ENCODE measurements around the gene SHCBP1. TPM values are rescaled to one million over a fixed set of nuclear protein-coding genes. Genes with fewer than 3 reads are reported as not detected.

The SHCBP1 gene
- 35.4 and 36.8 TPM in 2 replicates for total RNA-seq (2013; cell fraction: nucleolus; rRNA removed)
- total RNA-seq (2014; rRNA removed), result 26.2 and 36.9 TPM in 2 replicates
- 29.5 and 30.5 TPM in 2 replicates for total RNA-seq (2014; rRNA removed; fragmentation: Illumina TruSeq; extraction: Trizol)
- 25.3 and 29.8 TPM in 2 replicates for total RNA-seq (2021)
- 24.4 TPM for polyA plus RNA-seq (2011; ENCODE audit: low read depth)
- polyA plus RNA-seq (2011; rRNA removed), result 38.9 and 51.0 TPM in 2 replicates
- polyA plus RNA-seq (2011; cell fraction: cytosol; rRNA removed), result 19.9 and 20.8 TPM in 2 replicates
- 17.4 and 22.9 TPM in 2 replicates for polyA plus RNA-seq (2011; cell fraction: nucleus; rRNA removed)
- polyA plus RNA-seq (2012), result 25.0 and 25.5 TPM in 2 replicates
- polyA plus RNA-seq (2014; fragmentation: Illumina TruSeq; extraction: Trizol), result 32.4 and 45.6 TPM in 2 replicates
- polyA plus RNA-seq (2014; fragmentation: Nextera tagmentation; extraction: Ambion mirVana), result 10 to 100 TPM in 1 of 2 experiments, 1 to 10 TPM in 1; 9.5 to 17.5 TPM
- polyA plus RNA-seq (2014; rRNA removed), result 28.4 and 29.9 TPM in 2 replicates
- polyA plus RNA-seq (2016; fragmentation: Nextera tagmentation; extraction: Ambion mirVana), result 10 to 100 TPM; 73.0 to 73.3 TPM
- 44.9 and 61.0 TPM in 2 replicates for polyA minus RNA-seq (2011; rRNA and poly(A)+ RNA removed)
- 12.3 and 16.9 TPM in 2 replicates for polyA minus RNA-seq (2011; cell fraction: cytosol; rRNA and poly(A)+ RNA removed)
- 18.6 and 32.3 TPM in 2 replicates for polyA minus RNA-seq (2011; cell fraction: nucleus; rRNA and poly(A)+ RNA removed)
- Bru-seq, nascent RNA, result percentile 81 among the genes with signal in this experiment
- BruChase-seq, experiment 1, labeled RNA remaining after a 6-hour chase, result percentile 71 among the genes with signal in this experiment
- BruChase-seq, experiment 2, labeled RNA remaining after a 2-hour chase, result percentile 78 among the genes with signal in this experiment
- long read RNA-seq, experiment 1, transcript SHCBP1-201 (13 exons, 3,461 nt), result major isoform, 38 of 48 reads
- long read RNA-seq, experiment 1, partial matches to known transcripts, result 5 of 48 reads
- long read RNA-seq, experiment 1, other reads (novel, unspliced or antisense), result 1 of 48 reads
- long read RNA-seq, experiment 2, transcript SHCBP1-201 (13 exons, 3,461 nt), result major isoform, 426 of 538 reads
- long read RNA-seq, experiment 2, partial matches to known transcripts, result 67 of 538 reads
- long read RNA-seq, experiment 2, other reads (novel, unspliced or antisense), result 37 of 538 reads

- FAIRE-seq (no peak), DNase-seq (ENCODE audit: low read depth, low spot score) (peak; percentile 52), ATAC-seq (peak; percentile 95)
- Histone ChIP-seq H3K27me3 (replicated peaks in 1 of 2; ENCODE audit: control insufficient read depth in 2 of 2, insufficient read depth in 2 of 2, low read length in 1 of 2) (no peaks in the 10 kb centered on the region), H3K4me2 (ENCODE audit: control insufficient read depth, insufficient read depth) (peak within 1 kb of the TSS; percentile 91), H3K27ac (ENCODE audit: control insufficient read depth, insufficient read depth) (peak within 1 kb of the TSS; percentile 91), H2AFZ (ENCODE audit: control insufficient read depth, low read depth, low read length) (peak within 1 kb of the TSS; percentile 69), H3K79me2 (ENCODE audit: control insufficient read depth, insufficient read depth, low read length) (peaks cover 33% of the 10 kb centered on the region), H3K9me3 (replicated peaks; ENCODE audit: control insufficient read depth, insufficient read depth, low read length) (no peaks in the 10 kb centered on the region), H3K4me1 (ENCODE audit: control insufficient read depth, insufficient read depth, low read length) (peaks cover 11% of the 10 kb centered on the region), H3K9ac (ENCODE audit: control insufficient read depth, insufficient read depth, low read length) (peak within 1 kb of the TSS; percentile 90), H3K36me3 (ENCODE audit: control insufficient read depth in 2 of 2, insufficient read depth in 2 of 2, low read length in 1 of 2) (peaks cover 2 to 7% of the 10 kb centered on the region in 2 experiments; a peak in 2 of 4 replicates), H3K4me3 (peak within 1 kb of the TSS; percentile 85), H4K20me1 (ENCODE audit: control insufficient read depth, insufficient read depth) (no peaks in the 10 kb centered on the region)
- intact Hi-C loops (cut with micrococcal nuclease; ENCODE audit: unreplicated experiment) (no loop called here), in situ Hi-C loops (cut with MboI) (no loop called here)
- BruUV-seq (replicated peaks), result no TSS peak
- ChIA-PET CTCF (interaction anchor here (1.2 to 2.3 kb wide), 3 partner anchors 8 to 67 kb away, joined by 4 to 6 read pairs (median 6); no protein-coding TSS in a partner anchor), POLR2A (interaction anchor here (0.5 to 1.3 kb wide), 2 partner anchors 15 to 550 kb away, joined by 4 to 6 read pairs; no protein-coding TSS in a partner anchor), RAD21 (ENCODE audit: unreplicated experiment) (interaction anchor here (1.1 to 1.3 kb wide), 2 partner anchors 65 to 200 kb away, joined by 3 read pairs; no protein-coding TSS in a partner anchor), SMC1A (ENCODE audit: uncharacterized antibody, unreplicated experiment) (interaction anchor here (0.6 kb wide), 1 partner anchor 48 kb away, joined by 3 read pairs; no protein-coding TSS in a partner anchor)
- whole genome bisulfite sequencing (ENCODE audit: insufficient coverage, insufficient replicate concordance, low lambda C conversion rate, missing lambda C conversion rate), result under 1% methylated on average over 52 of the region's 52 CpGs
- no peak for TF ChIP-seq PAX8 (IDR thresholded peaks at IDR 0.05)
- peak; percentile 100 for TF ChIP-seq NKRF (conservative IDR thresholded peaks at IDR 0.05)
- TF ChIP-seq PKNOX1 (IDR thresholded peaks at IDR 0.05), result peak; percentile 82
- no peak for TF ChIP-seq CHD1 (IDR thresholded peaks at IDR 0.05; ENCODE audit: low read depth, low read length)
- TF ChIP-seq HSF1 (IDR thresholded peaks at IDR 0.05; ENCODE audit: low read depth, low read length), result no peak
- TF ChIP-seq MAX (IDR thresholded peaks at IDR 0.05; ENCODE audit: low read depth, low read length), result peak; percentile 77; the same call in 1 of the 2 replicates
- no peak for TF ChIP-seq SMAD5 (IDR thresholded peaks at IDR 0.05; ENCODE audit: low read depth)
- no peak for TF ChIP-seq IRF4 (IDR thresholded peaks at IDR 0.05; ENCODE audit: low read depth, low read length)
- TF ChIP-seq RFX5 (IDR thresholded peaks at IDR 0.05; ENCODE audit: low read depth, low read length), result peak; percentile 72; the same call in 1 of the 2 replicates
- no peak for TF ChIP-seq SRF (IDR thresholded peaks at IDR 0.05; ENCODE audit: low read depth in 2 of 2, low read length in 2 of 2)
Measured at GRCh38 chr16:46621006-46621933, at the start of gene SHCBP1. TSS of gene SHCBP1 (minus strand) at chr16:46621379. CDS start at chr16:46621359, 20 bp downstream.
